ENCODE measurements around the gene TXNDC5.

- TF ChIP-seq POLR2A (IDR thresholded peaks at IDR 0.05) = no peak
- TF ChIP-seq, protein P1, sequence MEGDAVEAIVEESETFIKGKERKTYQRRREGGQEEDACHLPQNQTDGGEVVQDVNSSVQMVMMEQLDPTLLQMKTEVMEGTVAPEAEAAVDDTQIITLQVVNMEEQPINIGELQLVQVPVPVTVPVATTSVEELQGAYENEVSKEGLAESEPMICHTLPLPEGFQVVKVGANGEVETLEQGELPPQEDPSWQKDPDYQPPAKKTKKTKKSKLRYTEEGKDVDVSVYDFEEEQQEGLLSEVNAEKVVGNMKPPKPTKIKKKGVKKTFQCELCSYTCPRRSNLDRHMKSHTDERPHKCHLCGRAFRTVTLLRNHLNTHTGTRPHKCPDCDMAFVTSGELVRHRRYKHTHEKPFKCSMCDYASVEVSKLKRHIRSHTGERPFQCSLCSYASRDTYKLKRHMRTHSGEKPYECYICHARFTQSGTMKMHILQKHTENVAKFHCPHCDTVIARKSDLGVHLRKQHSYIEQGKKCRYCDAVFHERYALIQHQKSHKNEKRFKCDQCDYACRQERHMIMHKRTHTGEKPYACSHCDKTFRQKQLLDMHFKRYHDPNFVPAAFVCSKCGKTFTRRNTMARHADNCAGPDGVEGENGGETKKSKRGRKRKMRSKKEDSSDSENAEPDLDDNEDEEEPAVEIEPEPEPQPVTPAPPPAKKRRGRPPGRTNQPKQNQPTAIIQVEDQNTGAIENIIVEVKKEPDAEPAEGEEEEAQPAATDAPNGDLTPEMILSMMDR (IDR thresholded peaks at IDR 0.05) = no peak
These were observed 10.0 kb downstream of the TXNDC5 start for GRCh38 chr6:7900621-7901020.
